Stimulated activated CD4-positive, alpha-beta T cell treated with anti-CD3 and anti-CD28 coated beads, TNF-alpha, amount 100 ng/mL, for 24 hours (primary cell): ENCODE measurements around the gene HEXB.

Source experiments
- DNase-seq, 3 experiments: peaks; one replicate each; pipeline ENCODE4 v3.0.0-alpha.2; 2020; ENCODE audit warnings: low read depth in 3 of 3

Gene HEXB

GRCh38 chr5:74684900-74685851 is at the start of gene HEXB:
TSS of gene HEXB (plus strand) at chr5:74685233. CDS start at chr5:74685261, 28 bp downstream.
- peak; percentile 66 to 88 (median 77) for DNase-seq

DNA sequence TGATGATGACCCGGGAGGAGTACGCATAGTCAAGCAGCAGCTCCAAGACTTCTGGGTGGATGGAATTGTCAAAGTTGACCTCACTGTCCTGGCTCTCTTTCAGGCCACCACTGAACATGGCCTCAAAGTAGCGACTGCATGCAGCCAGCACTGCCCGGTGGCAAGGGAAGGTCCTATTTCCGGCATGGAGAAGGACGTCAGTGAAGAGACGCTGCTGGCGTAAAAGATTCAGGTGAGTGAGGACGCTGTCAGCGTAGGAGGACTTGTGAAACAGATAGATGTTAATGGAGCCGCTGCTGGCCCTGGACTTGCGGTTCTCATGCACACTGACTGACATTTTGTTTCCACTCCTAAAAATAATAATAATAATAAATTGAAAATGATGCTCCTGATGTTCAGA is 48.9 kb upstream of the HEXB start:
- no peak for DNase-seq

GRCh38 chr5:74636552-74636951 is 48.5 kb upstream of the HEXB start:
- DNase-seq = no peak

- no peak for DNase-seq
Measured at GRCh38 chr5:74638544-74638969, 46.5 kb upstream of the HEXB start.

DNA sequence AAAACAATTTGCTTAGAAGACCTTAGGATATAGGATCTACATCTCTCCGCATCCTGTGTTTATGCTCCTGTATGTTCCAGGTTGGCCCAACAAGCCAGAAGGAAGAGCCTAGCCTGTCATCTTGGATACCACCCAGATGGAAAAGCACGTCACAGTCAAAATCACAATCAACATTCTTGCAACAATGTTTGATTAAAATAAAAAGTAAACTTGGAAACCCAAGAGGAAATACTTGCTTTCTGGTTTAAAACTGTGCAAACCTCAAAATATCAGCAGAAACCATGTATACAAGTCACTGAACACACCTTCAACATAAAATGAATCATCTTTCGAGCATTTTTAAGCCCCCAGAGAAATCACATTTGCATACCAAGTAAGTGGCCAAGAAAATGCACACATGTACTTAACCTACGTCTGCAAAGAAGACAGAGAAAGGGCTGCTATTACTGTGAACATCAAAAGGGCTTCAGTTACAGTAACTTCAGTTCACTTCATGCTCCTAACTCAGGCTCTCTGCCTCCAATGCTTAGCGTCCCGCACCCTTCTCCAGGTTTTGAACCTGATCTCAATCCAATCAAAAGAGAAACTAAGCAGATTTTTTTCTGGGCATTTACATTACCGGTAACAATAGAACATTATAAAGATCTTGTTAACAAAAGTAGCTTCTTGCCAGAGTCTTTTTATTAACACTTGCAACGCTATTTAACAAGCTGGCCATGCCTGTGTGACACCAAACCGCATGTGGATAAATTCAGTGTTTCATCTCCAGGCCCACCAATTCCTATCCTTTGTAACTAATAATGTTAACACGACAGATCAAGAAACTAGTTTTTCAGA is 45.8 kb upstream of the HEXB start:
- DNase-seq = no peak

GRCh38 chr5:74639807-74640449 is 45.1 kb upstream of the HEXB start:
- peak in 1 of 3 experiments; percentile 37 for DNase-seq

- peak; percentile 40 to 73 (median 53) for DNase-seq
Measured at GRCh38 chr5:74640450-74640953, 44.5 kb upstream of the HEXB start, which contains the start of gene ENC1. TSS of gene ENC1 (minus strand) at chr5:74640728. CDS start at chr5:74636485, 4,243 bp downstream.

GRCh38 chr5:74640954-74641734 is 43.9 kb upstream of the HEXB start:
- peak in 1 of 3 experiments; percentile 35 for DNase-seq

DNA sequence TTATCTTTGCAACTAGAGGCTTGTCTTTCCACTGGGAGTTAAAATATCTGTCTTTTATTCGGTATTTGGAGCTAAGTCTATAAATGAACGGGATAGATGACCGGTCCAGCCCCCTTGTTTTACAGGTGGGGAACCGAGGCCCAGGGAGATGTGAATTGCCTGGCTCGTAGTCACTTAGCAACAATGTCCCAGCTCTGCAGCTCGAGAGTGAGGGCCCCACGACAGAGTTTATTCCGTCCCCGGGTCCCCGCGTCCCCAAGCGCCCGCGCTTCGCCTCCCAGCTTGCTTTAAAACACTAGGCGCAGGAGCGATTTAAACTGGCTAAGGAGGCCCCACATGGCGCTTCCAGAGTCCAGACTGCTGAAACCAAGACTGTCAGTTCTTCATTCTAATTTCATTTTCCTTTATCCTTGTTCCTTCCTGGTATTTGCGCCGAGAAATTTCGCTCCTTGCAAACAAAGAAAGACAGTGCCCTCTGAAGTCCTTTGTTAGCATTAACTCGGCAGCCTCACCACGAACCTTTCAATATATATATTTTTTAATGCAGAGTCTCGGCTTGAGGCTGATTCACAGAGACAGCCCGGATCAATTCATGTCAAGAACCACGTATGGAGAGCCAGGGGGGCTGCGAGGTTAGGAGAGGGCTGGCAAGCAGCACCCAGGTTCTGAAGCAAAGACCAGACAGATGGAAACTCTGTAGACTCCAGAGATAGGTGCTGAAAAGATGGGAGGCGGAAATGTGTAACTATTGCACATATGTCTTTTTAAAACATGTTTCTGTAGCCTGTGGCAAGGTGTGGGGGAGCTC is 43.1 kb upstream of the HEXB start:
- no peak for DNase-seq

DNA sequence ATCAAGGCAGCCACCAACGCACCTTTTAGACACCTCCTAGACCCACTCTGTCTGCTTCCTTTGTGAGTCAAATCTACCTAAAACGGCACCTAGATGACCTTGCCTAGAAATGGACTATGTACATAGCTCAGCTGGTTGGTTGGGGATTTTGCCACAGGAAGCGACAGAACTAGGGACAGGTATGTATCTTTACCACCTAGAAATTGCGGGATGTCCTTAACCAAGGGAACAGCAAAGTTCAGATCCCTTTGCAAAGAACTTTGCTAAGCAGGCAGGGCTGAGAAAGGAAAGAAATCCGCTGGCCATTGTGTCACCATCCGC is 42.5 kb upstream of the HEXB start:
- no peak for DNase-seq

GRCh38 chr5:74643111-74643562 is 41.9 kb upstream of the HEXB start:
- no peak for DNase-seq

DNA sequence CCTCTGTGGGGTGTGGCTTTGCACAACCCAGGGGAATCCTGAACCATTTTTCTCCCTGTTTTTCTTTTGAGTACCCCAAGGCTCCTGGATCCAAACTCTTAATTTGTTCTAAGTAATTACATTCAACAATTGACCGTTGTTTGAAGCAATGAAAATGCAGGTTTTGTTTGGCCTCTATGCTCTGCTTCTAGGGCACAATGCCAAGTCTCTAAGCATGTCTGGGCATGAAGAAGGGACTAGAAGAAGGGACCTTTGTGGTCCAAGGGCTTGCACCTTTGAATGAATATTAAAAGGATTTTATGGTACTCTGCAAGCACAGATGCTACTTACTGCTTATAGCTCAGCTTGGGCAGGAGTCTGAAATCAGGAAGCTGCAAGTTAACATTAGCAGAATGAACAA is 37.9 kb upstream of the HEXB start:
- DNase-seq = no peak

GRCh38 chr5:74648835-74649293 is 36.2 kb upstream of the HEXB start:
- DNase-seq = no peak

GRCh38 chr5:74649421-74649973 is 35.5 kb upstream of the HEXB start:
- no peak for DNase-seq

DNA sequence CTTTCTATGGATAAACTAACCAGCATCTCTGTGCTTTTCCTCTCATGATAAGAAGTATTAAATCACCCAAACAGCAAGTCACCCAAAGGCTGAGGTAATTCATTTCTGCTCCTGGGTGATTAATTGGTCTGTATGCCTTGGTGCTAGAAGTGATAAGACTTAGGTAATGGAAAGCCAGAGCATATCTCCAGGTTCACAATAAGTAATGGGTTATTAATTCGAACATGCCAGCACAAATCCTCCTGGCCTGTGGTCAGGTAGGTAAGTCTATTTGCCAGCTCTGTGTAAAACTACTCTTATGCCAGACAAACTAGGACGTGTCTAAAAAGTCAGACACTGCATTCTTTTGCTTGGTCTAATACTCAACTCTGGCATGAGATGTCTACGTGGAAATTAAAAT is 33.3 kb upstream of the HEXB start:
- no peak for DNase-seq

DNA sequence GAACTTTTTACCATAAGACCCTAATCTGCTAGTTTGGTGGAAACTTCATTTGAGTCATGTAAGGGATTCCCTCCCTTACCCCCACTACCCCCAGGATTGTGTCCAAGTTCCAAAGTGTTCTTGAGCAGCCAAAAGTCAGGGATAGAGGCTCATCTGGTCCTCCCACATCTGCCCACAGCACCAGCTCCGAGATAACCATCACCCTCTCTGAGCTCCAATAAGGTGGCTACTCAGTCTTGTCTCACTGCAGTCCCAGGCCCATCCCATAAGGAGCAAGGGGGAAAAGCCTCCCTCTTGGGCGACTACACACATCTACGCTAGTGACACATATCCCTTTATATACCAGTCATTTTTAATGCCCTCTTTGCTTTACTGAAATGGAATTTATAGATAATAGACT is 32.5 kb upstream of the HEXB start:
- no peak for DNase-seq

- no peak for DNase-seq
Measured at GRCh38 chr5:74653991-74654390, 31.0 kb upstream of the HEXB start.

DNA sequence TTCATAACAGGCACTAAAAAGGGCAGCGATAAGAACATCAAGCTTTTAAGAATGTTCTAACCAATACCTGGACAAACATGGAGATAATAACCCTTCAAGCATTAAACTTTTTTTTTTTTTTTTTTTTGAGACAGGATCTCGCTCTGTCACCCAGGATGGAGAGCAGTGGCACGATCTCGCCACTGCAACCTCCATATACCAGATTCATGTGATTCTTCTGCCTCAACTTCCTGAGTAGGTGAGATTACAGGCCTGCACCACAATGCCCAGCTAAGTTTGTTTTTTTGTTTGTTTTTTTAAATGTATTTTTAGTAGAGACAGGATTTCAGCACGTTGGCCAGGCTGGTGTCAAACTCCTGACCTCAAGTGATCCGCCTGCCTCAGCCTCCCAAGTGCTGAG is 29.8 kb upstream of the HEXB start:
- DNase-seq = no peak

DNA sequence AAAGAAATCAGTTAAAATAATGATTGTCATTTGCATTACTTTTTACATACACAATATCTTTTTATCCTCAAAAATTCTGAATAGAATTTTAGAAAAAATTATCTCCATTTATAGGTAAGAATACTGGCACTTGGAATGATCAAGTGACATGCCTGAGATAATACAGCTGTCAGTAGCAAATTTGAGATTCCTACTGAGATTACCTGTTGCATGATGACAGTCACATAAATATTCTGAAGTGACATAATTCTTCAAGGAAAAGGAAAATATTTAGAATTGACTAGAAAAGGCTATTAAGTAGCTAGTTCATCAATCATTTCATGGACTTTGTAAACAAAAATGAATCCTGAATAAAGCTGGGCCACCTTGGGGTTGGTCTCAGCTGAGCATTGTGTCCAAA is 29.3 kb upstream of the HEXB start:
- no peak for DNase-seq

- DNase-seq = no peak
Measured at GRCh38 chr5:74657165-74657564, 27.9 kb upstream of the HEXB start.
